ENCODE measurements around the gene MCM3AP.
A peak's percentile ranks its signal among the peaks of the same experiment; 100 is the strongest.

The MCM3AP gene

DNA sequence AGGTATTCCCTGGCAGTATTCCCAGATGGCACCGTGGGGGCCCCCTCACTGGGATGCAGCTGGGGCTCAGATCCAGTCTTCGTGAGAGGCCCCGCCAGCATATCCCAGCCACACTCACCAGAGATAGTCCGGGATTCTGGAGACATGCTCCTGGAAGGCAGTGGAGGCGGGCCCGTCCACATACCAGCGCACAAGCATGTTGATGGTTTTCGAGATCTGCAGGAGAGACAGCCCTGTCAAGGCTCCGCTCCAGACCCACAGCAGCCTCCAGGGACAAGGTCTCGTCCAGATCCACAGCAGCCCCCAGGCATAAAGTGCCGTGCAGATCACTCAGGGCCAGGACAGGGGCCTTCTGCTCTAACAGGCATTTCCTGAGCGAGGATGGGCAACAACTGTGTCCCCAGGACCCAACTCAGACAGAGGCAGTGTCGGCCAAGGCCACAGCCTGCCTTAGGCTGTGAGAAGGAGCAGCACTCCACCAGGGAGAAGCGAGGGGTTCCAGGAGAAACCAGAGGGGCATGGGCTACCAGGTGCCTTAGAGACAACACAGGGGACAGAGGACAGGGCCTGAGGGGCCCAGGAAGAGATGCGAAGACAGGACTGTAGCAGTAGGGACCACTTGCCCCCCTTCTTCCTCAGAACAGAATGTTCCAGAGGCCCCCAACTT is 71.7 kb downstream of the MCM3AP start:
- TF ChIP-seq, protein P1, sequence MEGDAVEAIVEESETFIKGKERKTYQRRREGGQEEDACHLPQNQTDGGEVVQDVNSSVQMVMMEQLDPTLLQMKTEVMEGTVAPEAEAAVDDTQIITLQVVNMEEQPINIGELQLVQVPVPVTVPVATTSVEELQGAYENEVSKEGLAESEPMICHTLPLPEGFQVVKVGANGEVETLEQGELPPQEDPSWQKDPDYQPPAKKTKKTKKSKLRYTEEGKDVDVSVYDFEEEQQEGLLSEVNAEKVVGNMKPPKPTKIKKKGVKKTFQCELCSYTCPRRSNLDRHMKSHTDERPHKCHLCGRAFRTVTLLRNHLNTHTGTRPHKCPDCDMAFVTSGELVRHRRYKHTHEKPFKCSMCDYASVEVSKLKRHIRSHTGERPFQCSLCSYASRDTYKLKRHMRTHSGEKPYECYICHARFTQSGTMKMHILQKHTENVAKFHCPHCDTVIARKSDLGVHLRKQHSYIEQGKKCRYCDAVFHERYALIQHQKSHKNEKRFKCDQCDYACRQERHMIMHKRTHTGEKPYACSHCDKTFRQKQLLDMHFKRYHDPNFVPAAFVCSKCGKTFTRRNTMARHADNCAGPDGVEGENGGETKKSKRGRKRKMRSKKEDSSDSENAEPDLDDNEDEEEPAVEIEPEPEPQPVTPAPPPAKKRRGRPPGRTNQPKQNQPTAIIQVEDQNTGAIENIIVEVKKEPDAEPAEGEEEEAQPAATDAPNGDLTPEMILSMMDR (IDR thresholded peaks at IDR 0.05; ENCODE audit: insufficient read depth, low read depth, low read length, missing control alignments), result no peak
- no peak for DNase-seq (ENCODE audit: low read depth)

DNA sequence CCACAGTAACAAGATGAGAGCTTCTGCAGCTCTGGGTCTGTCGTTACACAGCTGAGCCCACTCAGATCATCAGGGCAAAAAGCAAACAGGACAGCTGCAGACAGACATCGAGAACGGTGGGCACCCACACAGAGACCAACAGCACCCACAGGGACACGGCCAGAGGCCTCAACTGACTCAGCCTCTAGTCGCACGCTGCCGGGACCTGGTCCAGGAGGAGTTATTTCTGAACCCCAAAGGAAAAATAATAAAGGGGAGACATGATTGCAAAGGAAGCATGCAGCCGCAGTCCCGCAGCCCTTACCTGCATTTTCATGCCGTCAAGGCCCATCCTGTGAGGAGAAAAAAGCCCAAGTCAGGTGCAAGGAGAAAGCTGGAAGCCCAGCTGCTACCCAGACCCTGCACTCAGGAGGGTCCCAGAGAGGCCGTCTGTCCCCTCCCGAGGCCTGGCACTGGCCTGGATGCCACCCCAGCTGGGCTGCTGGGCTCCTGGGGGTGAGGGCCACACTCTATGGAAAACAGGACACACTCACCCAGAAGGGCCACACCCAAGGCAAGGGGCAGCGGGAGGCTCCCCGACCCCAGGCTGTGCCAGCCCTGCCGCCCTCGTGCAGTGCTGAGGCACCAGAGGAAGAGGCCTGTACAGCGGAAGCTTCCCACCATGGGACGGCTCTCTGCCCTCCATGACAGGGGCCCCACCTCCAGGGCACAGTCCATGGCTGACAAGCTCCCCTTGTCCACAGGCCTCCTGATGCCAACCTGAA is 72.5 kb downstream of the MCM3AP start:
- no peak overlapping the region for H3K4me3 ChIP-seq (ENCODE audit: low read length)
- no peak for DNase-seq (ENCODE audit: low read depth)
- TF ChIP-seq, protein P1 (IDR thresholded peaks at IDR 0.05; ENCODE audit: insufficient read depth, low read depth, low read length, missing control alignments), result no peak

More for the DNA sequence above, 71.7 kb downstream of the MCM3AP start:
- H3K4me3 ChIP-seq (ENCODE audit: low read length), result no peak overlapping the region

DNA sequence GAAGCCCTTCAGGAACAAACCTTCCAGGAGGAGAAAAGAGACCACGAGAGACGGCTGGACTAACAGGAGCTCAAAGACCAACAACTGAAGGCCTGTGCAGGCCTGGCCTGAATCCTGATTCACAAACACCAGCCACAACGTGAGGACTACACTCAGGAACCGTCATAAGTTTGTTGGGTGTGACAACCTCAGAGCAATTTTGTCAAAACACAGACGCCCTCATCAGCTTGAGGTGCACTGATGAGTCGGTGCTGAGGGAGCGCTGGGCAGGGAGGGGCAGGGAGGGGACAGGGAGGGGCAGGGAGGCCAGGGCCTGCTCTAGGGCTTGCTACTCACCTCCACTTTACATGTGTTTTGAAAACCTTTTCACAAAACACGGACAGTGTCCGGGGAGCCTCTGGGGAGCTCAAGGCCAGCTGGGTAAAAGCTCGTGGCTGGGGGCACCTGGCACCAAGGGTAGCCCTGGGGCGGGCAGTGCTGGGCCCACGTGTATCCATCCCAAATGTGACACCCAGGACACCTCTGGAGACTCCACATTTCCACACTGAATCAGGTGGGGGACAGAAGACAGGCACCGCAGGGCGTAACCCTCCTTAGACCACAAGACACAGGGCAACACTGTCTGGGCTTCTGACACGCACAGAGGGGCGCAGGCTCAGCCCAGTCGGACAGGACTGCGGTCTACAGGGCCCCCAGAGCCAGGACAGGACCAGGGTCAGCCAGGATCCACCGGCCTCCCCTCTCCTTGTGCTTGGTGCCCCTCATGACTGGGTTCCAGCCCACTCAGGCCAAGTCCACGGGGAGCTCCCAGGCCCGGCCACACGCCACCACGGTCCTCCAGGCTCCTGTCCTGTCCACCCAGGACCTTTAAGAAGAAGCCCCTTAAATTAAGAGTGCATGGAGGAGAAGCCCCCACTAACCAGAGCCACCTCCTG is 73.4 kb downstream of the MCM3AP start:
- TF ChIP-seq, protein P1 (IDR thresholded peaks at IDR 0.05; ENCODE audit: insufficient read depth, low read depth, low read length, missing control alignments), result no peak
- H3K4me3 ChIP-seq (ENCODE audit: low read length), result no peak overlapping the region
- DNase-seq (ENCODE audit: low read depth), result peak; percentile 52

DNA sequence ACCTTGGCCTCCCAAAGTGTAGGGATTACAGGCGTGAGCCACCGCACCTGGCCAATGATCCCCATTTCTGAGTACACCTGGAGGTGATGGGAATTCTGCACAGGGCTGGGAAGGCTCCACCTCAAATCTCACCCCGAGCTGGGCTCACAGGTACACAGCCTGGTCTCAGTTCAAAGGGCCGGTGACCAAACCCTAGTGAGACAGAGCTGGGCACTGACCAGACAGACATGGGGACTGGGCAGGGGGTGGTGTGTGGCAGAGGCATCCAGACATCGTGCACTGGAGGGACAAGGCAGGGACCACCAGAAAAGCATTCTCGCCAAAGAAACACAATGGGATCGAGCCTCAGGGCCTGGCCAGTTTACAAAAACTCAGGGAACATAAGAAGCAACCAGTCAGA is 74.0 kb downstream of the MCM3AP start:
- DNase-seq (ENCODE audit: low read depth), result no peak
- H3K4me3 ChIP-seq (ENCODE audit: low read length), result no peak overlapping the region
- TF ChIP-seq, protein P1 (IDR thresholded peaks at IDR 0.05; ENCODE audit: insufficient read depth, low read depth, low read length, missing control alignments), result no peak

DNA sequence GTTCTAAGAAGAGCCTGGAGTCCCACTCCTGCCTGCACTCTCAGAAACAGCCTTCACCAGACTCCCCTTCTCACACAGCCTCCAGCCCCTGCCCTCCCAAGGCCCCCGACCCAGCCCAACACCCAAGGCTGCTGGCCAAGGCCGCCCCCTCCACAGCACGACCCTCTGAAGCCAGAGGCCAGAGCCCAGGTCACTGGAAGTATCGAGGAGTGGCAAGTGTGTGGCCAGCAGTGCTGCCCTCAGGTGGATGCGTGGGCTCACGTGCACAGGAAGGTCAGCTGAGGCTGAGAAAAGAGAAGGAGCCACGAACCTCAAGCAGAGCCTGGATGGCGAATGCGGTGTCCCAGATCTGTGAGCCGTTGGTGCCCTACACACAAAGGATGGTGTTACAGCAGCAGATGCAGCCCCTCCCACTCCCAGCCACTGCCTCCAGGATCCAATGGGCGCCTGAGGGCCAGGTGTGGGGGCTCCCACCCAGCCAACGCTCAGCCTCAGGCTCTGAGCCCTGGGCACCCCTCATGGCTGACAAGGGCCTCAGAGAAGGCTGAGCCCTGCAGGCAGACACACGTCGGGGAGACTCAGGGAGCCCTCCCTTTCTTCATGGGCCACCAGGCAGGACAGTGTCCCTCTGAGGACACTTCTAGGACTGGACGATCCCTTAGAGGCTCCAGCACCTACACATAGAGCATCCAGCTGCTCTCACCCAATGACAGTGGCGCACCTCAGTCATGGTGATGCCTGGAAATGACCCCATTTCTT is 74.9 kb downstream of the MCM3AP start:
- TF ChIP-seq, protein P1 (IDR thresholded peaks at IDR 0.05; ENCODE audit: insufficient read depth, low read depth, low read length, missing control alignments), result no peak
- no peak overlapping the region for H3K4me3 ChIP-seq (ENCODE audit: low read length)
- DNase-seq (ENCODE audit: low read depth), result no peak
